ENCODE data around the gene RNU5D-1. TPM values are rescaled to one million over a fixed set of nuclear protein-coding genes. Genes with fewer than 3 reads are reported as not detected.
A peak's percentile ranks its signal among the peaks of the same experiment; 100 is the strongest.

The RNU5D-1 gene
- total RNA-seq, 1 donor from 2014 or later, result not detected

Small RNA genes within 50 kb of the gene (small RNA-seq; reads per million reads assigned to genes)
- gene RNU5D-1, result 18.0 reads per million, percentile 97 among the genes with 10 or more reads in this experiment
- gene RNU5F-1, result 1.1 reads per million, percentile 68 among the genes with 10 or more reads in this experiment
- gene SNORD38A, result 83.0 reads per million, percentile 98 among the genes with 10 or more reads in this experiment
- gene SNORD38B, result not detected
- gene SNORD46, result 2,599 reads per million, percentile 100 among the genes with 10 or more reads in this experiment
- gene SNORD55, result not detected

Other genes starting within 250 kb of the RNU5D-1 start
- gene TMEM53, start 56.7 kb downstream of the RNU5D-1 start, total RNA-seq, result 4.9 TPM
- 4.5 TPM for gene ARMH1, start 56.5 kb downstream of the RNU5D-1 start, total RNA-seq
- gene KIF2C, start 8.7 kb upstream of the RNU5D-1 start, total RNA-seq, result 2.9 TPM
- gene RPS8, start 44.4 kb upstream of the RNU5D-1 start, total RNA-seq, result 1,632 TPM
- gene BEST4, start 57.0 kb upstream of the RNU5D-1 start, total RNA-seq, result 0.41 TPM
- 10.2 TPM for gene PLK3, start 69.2 kb upstream of the RNU5D-1 start, total RNA-seq
- gene DYNLT4, start 76.2 kb upstream of the RNU5D-1 start, total RNA-seq, result not detected
- under 0.01 TPM for gene BTBD19, start 77.4 kb upstream of the RNU5D-1 start, total RNA-seq
- 0.82 TPM for gene PTCH2, start 112.1 kb upstream of the RNU5D-1 start, total RNA-seq

Measured in frontal cortex (tissue), 1 donor.